ENCODE measurements around the gene LSR. TPM values are rescaled to one million over a fixed set of nuclear protein-coding genes. Genes with fewer than 3 reads are reported as not detected.
A peak's percentile ranks its signal among the peaks of the same experiment; 100 is the strongest.

The LSR gene
- total RNA-seq, 1 experiment from 2014 or later: 0.07 TPM

DNA sequence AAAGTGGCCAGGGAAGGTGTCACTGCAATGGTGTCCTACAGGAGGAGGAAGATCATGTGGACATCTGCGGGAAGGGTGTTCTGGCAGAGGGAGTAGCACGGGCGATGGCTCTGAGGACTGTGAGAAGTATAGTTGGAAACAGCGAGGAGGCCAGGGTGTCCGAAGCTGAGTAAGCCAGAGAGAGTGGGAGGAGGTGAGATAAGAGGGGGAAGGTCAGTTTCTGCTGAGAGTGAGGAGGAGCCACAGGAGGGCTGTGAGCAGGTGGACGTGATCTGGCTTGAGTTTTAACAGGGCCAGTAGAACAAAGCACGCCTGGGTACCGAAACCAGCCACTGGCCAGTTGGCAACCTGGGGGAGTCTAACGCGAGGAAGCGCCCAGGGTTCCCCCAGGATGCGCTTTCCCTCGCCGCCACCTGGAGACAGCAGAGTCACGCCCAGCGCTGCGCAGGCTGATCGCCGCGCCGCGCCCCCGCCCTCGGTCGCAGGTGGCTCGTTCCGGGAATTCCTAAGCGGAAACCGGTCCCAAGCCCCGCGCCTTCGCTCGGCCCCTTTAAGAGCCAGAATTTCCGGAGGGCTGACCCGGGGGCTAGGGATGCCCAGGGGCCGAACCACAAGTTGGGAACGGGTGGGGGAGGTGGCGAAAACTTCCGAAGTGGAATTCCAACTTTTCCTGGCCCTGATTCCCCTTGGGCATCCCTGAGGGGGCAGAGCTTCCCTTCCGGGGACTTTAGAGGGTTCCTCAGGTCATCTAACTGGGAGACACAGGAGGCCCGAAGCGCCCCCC lies 1.1 kb upstream of the LSR start:
- DNase-seq (ENCODE audit: low read depth): no peak

DNA sequence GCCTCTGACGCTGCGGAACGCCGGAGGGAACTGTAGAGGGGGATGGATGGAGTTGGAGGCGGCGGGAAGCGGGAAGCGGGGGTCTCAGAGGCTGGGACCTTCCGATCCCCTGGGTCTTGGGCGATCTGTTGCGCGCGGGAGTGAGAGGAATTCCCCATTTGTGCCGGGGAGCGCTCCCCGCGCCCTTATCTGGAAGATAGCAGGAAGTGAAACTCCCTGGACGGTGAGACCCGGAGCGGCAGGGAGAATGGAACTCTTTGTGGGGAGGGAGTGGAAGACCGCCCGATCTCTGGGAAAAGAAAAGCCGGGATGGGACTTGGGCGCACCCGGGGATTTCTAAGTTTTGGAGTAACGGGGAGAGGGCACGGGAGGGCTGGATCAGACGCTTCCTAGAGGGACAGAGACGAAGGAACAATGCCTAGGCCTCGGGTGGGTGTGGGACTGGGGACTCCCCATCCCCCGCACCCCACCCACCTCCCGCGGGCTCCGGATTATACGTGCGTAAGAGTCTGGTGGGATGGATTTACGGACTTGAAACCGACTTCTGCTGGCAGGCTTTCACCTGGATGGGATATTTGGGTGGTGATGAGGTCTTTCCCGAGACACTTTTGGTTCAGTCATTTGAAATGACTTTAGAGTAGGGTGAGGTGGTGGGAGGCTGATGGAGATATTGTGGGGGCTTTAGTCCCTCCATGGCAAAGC lies 495 bp downstream of the LSR start:
- no peak for DNase-seq (ENCODE audit: low read depth)

DNA sequence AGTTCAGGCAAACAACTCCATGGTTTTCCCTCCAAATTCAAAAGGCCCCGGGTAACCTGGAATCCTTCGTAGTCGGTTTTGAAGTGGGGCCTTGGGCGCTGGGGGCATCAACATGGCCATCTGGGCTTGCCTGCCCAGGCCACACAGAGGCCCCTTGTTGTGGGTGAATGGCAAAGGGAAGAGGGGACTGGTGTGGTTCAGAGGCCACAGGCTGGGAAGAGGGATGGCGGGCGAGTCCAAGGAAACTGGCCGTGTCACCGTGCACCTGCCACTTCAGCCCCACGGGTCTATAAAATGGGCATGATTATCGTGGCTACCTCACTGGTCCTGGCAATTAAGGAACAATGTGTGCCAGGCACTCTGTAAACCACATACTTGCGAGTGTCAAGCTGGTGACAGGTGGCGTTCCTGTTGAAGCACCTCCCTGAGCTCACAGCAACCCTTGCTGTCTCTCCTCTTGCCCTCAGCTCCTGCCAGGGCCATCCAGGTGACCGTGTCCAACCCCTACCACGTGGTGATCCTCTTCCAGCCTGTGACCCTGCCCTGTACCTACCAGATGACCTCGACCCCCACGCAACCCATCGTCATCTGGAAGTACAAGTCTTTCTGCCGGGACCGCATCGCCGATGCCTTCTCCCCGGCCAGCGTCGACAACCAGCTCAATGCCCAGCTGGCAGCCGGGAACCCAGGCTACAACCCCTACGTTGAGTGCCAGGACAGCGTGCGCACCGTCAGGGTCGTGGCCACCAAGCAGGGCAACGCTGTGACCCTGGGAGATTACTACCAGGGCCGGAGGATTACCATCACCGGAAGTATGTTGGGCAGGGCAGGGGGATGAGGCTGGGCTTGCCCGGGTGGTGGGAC lies 1.3 kb downstream of the LSR start:
- DNase-seq (ENCODE audit: low read depth): no peak

DNA sequence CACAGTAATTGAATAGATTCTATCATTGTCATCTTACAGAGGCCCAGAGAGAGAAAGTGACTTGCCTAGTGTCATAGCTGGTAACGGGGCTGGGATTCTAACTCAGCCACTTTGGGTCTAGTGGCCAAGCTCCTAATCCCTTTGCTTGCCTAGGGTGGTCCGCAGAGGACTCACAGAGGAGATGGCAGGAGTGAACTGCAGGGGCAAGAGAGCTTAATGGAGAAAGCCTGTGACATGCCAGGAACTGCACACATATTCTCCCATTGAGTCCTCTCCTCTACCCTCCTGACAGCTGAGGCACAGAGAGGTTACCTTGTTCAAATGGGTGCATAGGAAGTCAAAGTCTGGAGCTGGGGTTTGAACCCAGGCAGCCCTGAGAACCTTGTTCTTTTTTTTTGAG lies 2.7 kb downstream of the LSR start:
- DNase-seq (ENCODE audit: low read depth): no peak

GRCh38 chr19:35253316-35254286 lies 4.8 kb downstream of the LSR start:
- DNase-seq (ENCODE audit: low read depth): no peak

- DNase-seq (ENCODE audit: low read depth): no peak
Observed at GRCh38 chr19:35254341-35255297, 5.8 kb downstream of the LSR start.

GRCh38 chr19:35256566-35256965 lies 7.8 kb downstream of the LSR start:
- DNase-seq (ENCODE audit: low read depth): no peak

DNA sequence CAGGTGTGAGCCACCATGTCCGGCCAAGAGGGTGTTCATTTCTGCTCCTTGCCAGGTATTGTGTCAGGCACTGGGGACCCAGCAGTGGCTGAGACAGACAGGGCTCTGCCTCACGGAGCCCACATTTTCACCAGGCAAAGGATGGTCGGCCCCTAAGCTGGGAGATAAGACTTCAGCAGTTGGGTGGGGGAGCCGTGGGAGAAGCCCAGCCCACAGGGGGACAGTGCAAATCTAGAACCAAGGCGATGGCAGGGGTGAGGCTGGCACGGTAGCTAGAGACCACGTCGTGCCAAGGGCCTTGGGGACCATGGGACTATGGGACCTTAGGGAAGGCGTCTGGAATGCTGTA lies 8.3 kb downstream of the LSR start:
- DNase-seq (ENCODE audit: low read depth): no peak

DNA sequence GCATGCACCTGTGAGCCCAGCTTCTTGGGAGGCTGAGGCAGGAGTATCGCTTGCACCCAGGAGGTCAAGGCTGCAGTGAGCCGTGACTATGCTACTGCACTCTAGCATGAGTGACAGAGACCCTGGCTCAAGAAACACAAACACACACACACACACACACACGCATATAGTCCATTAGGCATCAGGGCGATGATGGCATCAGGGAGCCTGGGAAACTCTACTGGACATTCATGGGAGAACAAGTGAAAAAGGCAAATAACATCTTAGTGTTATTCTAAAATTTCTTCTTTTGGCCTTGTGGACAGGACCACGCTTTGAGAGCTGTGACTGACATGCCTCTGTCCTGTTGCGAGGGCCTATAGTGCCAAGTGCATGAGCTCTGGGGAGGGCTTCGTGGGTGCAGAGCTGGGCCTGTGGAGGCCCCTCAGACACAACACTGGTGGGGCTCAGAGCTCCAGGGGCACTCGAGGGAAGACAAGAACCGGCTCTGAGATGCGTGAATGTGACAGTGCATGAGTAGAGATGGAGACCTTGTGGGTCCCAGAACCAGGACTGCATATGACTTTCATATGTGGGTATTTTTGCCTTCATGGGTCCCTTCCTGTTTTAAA lies 12.0 kb downstream of the LSR start:
- DNase-seq (ENCODE audit: low read depth): no peak

DNA sequence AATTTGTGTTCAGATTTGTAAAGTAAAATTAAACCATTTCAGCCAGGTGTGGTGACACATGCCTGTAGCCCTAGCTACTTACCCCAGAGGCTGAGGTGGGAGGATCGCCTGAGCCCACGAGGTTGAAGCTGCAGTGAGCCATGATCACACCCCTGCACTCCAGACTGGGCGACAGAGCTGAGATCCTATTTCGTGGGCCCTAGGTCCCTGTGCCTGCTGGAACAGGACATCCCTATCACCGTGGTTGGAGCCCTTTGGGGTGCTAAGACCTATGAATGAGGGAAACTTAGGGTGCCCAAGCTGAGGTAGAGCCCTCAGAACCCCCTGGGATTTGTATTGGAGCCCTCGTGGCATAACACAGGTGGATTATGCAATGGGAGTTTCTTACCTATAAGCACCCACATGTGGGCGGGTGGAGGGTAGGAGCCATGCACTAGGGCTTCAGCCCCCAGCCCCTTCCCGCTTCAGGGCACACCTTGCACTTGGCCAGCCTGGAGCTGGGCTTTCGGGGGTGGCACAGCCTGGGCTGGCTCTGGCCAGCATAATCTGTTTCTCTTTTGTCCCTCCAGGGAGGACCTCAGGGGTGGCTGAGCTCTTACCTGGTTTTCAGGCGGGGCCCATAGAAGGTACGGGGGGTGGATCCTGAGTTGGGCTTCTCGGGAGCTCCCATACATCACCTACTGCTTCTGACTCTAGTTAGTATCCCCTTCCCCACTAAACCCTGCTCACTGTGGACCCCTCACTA lies 12.7 kb downstream of the LSR start:
- DNase-seq (ENCODE audit: low read depth): no peak

DNA sequence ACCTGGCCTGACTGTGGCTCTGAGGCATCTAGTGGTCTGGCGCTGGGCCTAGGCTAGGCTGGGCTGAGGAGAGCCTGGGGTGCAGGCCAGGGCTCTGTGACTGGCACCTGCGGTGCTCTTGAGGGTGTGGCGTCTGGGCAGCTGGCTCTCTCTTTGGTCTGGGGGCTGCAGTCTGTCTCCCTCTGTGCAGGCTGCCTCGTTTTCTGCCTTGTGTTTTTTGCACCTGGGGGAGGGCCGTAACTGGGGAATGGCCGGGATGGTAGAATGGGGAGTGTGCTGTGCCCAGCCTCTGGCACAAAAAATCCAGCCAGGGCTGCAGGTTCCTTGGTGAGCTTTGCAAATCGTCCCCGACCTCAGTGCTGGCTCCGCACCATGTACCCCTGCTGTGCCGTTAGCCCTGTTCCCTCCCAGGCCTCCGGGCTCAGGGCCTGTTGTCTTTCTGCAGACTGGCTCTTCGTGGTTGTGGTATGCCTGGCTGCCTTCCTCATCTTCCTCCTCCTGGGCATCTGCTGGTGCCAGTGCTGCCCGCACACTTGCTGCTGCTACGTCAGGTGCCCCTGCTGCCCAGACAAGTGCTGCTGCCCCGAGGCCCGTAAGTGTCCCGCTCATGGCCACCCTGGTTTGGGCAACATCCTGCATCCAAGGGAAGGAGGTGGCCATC lies 13.4 kb downstream of the LSR start:
- peak; percentile 31 for DNase-seq (ENCODE audit: low read depth)

- DNase-seq (ENCODE audit: low read depth): no peak
Observed at GRCh38 chr19:35264268-35265125, 15.7 kb downstream of the LSR start.

GRCh38 chr19:35265126-35265899 lies 16.5 kb downstream of the LSR start:
- DNase-seq (ENCODE audit: low read depth): peak; percentile 25

DNA sequence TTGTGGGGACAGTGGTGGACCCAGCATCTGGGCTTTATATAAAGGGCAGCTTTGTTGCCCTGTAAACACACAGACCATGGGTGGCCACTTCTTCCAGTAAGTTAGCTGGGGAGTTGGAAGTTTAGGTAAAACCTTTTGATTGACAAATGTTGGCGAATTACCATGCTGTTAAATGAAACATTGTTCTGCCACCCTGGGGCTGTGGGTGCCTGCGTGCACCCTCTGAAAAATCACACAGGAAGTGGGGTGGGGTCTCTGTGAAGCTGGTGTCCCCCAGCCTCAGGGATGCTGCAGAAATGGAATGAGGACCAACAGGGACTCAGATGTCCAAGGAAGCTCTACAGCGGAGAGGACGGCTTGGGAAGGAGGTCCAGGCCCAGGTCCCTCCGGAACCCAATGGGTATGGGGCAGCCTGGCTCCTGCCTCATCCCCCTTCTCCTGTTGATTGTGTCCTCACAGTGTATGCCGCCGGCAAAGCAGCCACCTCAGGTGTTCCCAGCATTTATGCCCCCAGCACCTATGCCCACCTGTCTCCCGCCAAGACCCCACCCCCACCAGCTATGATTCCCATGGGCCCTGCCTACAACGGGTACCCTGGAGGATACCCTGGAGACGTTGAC lies 17.2 kb downstream of the LSR start:
- DNase-seq (ENCODE audit: low read depth): no peak

- no peak for DNase-seq (ENCODE audit: low read depth)
Observed at GRCh38 chr19:35266520-35267352, 17.9 kb downstream of the LSR start.
